ENCODE data around the gene PTPRF.

PTPRF gene

DNA sequence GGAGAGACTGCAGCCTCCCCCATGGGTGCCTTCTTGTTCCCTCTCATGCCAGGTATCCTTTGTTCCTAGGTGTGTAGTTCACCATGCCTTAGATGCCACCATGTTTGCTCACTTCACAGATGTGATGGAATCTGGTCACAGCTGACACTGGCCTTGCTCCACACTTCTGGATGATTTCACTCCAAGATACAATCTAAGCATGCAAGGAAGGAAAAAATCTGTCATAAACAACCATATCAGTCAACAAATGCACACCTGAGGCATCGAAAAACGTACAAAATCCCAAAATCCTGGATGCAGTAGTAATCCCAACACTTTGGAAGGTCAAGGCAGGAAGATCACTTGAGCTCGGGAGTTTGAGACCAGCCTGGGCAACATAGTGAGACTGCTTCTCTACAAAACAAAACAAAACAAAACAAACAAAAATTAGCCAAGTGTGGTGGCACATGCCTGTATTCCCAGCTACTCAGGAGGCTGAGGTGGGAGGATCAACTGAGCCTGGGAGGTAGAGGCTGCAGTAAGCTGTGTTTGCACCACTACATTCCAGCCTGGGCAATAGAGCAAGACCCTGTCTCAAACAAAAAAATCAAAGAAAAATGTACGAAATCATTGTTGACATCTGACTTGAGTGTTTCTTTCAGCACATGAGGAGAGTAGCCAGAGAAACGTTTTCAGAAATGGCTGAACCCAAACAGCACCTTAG, 17.1 kb upstream of the PTPRF start:
- DNase-seq = no peak

DNA sequence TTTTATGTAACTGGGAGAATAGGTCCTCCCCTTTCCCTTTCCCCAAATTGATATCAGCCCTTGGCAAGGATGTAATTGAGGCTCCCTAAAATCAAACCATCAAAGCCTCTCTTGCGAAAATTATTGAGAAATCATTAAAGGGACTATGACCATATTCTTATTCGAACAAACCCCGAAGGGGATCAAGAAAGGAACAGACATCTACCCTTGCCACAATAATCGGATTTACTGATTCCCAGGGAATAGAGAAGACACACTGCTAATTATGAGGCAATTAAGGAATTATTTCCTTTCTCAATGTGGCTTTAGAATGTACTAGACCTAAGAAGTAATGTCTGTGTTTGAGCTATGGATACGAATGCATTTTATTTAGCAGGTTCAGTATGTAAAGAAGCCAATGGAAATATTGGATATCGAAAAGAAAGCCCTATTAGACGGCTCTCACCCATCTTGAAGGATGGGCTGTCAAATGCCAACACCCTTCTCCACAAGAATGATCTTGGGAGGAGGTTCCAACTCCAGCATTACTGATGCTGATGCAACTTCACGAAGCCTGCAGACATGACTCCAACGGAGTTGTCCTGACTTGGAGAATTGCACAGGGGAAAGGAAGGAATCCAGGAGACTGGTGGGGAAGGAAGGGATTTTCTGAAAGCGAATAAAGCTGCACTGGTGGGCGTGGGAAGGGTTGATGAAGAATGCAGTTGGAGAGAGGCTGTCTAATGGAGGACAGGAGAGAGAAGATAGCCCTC, 11.6 kb upstream of the PTPRF start:
- no peak for DNase-seq

DNA sequence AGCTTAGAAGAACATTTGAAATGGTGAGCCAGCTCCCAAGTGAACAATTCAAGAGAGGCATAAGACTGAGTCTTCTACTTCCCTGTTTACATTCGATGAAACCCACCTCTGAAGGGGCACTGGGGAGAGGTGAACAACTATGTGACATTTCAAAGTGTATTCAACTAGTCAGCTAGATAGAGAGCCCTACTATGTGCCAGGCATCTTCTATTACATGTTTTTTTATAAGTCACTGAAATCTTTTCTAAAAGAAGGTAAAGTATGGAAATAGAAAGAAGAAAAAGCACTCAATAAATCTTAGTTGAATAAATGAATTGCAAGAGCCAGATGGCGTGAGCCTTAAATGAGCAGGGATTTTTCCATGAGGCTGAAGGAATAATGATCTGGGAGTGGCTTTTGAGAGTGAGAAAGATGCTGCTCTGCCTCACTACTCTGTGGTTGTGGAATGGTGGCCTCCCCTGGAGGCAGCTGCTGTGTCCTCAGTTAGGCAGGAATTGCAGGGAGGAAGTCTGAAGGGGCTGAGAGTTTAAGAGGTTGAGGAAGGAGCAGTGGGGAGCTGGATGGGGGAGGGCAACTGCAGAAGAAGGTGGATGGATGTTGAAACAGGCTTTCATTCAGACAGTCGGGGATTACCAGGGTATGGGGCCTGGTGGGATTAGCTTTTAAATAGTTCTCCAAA, 10.4 kb upstream of the PTPRF start:
- no peak for DNase-seq

- DNase-seq = no peak
These were observed 9.6 kb upstream of the PTPRF start for GRCh38 chr1:43521078-43521477.

GRCh38 chr1:43521756-43522155, 8.9 kb upstream of the PTPRF start:
- no peak for DNase-seq

- no peak for DNase-seq
These were observed 8.3 kb upstream of the PTPRF start for GRCh38 chr1:43522431-43522775.

- DNase-seq = no peak
These were observed 7.8 kb upstream of the PTPRF start for GRCh38 chr1:43522776-43523480.

DNA sequence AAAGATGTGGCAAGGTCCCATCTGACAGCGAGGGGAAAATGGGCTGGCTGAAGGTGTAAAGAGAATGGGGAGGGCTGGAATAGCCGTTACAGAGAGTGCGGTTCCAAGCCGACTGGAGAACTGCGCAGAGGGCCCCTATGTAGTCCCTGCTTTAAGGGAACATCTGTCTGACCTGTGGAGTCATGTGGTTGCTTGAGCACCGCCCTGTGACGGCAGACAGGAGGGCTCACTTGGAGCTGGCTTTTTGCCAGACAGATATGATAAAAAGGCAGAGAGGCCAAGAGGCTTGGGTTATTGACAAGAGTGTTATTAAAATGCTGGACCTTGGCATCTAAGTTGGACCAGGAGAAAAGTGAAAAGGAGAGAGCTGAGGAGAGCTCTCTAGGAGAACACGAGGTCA, 5.9 kb upstream of the PTPRF start:
- DNase-seq = no peak

GRCh38 chr1:43526002-43526401, 4.7 kb upstream of the PTPRF start:
- DNase-seq = no peak

DNA sequence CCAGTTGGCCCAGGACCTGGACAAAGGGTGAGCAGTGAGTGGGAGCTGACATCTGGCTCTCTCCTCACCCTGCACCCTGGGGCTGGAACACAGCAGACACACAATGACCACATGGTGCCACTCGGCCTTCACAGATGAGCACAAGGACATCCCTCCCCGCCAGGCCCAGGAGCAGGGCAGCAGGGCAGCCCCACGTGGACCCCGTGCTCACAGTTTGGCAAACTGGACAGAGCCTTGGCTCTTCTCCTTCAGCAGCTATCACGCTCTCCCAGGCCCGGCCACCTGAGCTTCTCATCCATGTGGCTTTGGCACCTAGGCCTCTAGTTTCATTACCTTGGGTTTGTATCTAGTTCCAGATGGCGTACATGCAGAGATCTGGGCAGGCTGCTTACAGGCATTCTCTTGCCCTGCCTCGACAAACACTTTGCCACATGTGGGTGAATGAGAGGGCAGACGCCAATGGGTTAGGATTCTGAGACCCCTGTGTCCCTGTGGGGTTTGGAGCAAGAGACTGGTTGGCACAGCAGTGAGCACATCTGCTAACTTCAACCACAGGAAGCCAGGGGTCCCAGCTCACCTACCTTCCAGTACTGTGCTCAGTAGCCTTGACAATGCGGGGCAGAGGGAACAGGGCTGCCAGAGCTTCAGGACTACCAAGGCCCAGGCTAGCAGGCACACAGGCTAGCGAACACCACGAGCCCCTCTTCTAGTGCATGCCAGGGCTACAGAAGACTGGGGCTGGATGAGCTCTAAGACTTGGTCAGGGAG, 3.4 kb upstream of the PTPRF start:
- DNase-seq = no peak

DNA sequence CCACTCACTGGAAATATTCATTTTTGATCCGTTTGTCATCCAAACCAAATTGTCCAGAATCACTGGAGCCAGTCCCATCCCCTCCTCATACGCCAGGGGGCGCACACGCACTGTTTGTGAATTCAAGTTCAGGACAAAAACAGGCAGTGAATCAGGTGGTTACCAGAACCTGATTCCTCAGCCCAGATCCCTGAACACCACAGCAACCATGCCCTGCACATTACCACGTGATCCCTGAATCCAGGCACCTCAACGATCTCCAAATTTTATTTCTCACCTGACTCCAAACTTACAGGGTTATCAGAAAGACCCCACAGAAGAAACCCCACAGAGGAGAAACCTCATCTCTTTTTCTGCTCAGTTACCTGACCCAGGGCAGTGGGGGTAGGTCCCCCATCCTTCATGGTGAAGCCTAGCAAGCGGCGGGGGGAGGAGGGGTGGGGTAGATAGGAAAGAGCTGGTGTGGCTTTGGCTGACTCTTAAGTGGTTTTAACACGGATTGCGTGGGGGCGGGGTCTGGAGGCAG, 1.4 kb upstream of the PTPRF start:
- peak; percentile 43 to 72 for DNase-seq

GRCh38 chr1:43531107-43531905, 623 bp downstream of the PTPRF start:
- DNase-seq = no peak

- DNase-seq = no peak
These were observed 1.4 kb downstream of the PTPRF start for GRCh38 chr1:43531906-43532584.

- DNase-seq = no peak
These were observed 2.0 kb downstream of the PTPRF start for GRCh38 chr1:43532716-43533115.

DNA sequence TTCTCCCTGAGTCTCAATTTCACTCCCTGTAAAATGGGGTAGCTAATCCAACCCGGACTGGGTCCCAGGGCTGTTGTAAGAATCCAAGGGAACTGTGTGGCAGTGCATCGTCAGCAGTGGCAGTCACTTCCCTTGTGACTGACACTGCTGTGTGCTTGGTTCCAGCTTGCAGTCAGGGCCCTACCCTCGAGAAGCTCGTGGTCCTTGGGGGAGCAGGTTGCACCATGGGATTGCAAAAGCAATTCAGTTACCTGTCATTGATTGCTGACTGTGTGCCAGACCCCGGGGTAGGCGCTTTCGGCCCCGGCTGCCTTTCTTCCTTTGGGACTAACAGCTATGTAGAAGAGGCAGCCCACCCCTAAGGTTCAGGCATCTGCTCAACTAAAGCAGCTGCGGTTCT, 2.9 kb downstream of the PTPRF start:
- DNase-seq = no peak

DNA sequence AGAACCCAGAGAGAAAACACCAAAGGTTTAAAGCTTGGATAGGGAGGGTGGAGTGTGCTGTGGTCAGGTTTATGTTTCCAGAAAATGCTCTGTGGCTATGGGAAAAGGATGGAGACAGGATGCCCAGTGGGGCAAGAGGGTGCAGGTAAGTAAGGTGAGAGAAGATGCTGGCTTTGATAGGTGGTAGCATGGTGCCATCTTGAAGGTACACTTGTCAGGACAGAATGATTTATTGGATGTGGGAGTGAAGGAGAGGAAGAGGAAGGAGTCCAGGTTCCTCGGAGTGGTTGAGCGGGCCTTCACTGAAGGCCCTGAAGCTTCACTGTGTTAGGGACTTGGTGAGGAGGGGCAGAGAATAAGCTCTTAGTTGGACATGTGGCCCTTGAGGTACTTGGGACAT, 3.6 kb downstream of the PTPRF start:
- no peak for DNase-seq

GRCh38 chr1:43536196-43536863, 5.6 kb downstream of the PTPRF start:
- DNase-seq = no peak

- no peak for DNase-seq
These were observed 6.2 kb downstream of the PTPRF start for GRCh38 chr1:43536864-43537358.

DNA sequence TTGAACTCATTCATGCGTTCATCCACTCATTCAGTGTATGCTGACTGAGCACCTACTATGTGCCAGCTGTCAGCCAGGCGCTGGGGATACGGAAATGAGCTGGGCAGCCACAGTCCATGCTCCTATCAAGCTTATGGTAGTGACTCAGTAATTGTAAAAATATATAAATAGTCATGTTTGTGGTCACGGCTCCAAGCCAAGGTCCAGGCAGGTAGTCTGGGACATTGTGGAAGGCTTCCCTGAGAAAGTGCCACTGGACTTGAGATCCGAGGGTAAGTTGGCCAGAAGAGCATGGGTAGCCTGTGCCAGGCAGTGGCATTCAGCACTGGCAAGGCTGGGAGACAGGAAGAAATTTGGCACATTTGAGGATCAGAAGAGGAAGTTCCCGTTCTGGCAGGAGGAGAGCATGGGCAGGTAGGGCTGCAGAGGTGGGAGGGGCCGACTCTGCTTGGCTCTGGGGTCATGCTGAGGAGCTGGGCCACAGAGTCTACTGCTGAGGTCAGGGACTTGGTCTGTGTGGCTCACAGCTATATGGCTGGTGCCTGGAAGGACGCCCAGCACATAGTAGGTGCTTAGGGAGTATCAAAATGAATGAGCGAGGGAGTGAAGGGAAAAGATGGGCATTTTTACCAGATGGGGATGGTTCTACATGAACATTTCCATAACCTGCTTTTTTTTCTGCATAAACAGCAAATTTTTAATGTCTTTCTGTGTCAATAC, 6.9 kb downstream of the PTPRF start:
- no peak for DNase-seq

- no peak for DNase-seq
These were observed 7.4 kb downstream of the PTPRF start for GRCh38 chr1:43538143-43538487.
